Dedifferentiated amniotic fluid mesenchymal stem cell (primary cell): ENCODE data around the gene BST1.
A peak's percentile ranks its signal among the peaks of the same experiment; 100 is the strongest.

Experiments
- DNase-seq: peaks from one replicate; pipeline ENCODE4 v3.0.0-alpha.2; 2016; ENCODE audit errors: extremely low spot score

The BST1 gene

GRCh38 chr4:15676899-15677298 lies 26.0 kb upstream of the BST1 start:
- DNase-seq = no peak

GRCh38 chr4:15677507-15677988 lies 25.3 kb upstream of the BST1 start:
- DNase-seq = no peak

- no peak for DNase-seq
These were observed 21.8 kb upstream of the BST1 start for GRCh38 chr4:15681067-15681371.

- peak; percentile 98 for DNase-seq
These were observed 21.3 kb upstream of the BST1 start, which contains the start of gene FAM200B for GRCh38 chr4:15681372-15682241. FAM200B (plus strand) TSS chr4:15681827; CDS start chr4:15686978, 5,151 bp downstream.

DNA sequence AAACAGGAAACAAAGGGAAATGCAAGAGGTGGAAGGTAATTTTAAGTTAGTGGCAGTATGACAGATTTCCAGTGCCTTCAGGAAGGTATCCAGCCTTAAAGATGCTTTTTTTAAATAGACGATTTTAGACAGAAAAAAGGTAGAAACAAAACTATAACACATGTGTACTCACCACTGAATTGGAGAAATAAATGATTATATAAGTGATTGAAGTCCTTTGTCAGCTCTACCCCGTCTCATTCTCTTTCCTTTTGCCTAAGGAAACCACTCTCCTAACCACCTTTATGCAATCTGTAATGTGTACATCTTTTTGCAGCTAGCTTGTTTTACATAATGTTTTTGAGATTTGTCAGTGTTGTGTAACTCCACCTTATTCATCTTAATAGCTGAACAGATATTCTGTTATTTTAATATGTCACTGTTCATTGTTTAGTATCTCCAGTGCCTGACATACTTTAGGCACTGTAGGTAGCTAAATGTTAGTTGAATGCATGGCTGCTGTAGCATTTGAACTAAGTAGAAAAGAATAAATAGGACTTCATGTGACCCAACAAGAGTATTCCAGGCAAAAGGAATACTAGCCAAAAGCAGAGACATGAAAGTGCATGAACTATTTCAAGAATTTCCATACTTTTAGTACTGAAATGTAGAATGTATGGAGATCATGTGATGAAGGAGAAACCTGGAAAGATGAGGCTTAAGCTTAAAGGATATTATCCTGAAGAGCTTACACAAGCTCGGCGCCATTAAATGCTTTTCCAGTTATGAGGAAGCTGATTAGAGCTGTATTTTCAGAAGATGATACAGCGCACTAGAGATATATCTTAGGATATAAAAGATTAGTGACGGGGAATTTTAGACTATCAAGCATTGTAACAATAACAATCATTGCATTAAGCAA lies 20.4 kb upstream of the BST1 start:
- DNase-seq = no peak

- no peak for DNase-seq
These were observed 19.7 kb upstream of the BST1 start for GRCh38 chr4:15683143-15683495.

- no peak for DNase-seq
These were observed 18.4 kb upstream of the BST1 start for GRCh38 chr4:15684498-15684897.

DNA sequence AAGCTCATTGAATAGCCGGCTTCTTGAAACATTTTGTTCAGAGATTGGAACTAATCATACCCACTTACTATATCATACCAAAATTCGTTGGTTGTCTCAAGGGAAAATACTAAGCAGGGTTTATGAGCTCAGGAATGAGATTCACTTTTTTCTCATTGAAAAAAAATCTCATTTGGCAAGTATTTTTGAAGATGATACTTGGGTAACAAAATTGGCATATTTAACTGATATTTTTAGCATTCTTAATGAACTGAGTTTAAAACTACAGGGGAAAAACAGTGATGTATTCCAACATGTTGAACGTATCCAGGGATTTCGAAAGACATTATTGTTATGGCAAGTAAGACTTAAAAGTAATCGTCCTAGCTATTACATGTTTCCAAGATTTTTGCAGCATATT lies 14.8 kb upstream of the BST1 start:
- no peak for DNase-seq

- no peak for DNase-seq
These were observed 13.3 kb upstream of the BST1 start for GRCh38 chr4:15689540-15689939.

DNA sequence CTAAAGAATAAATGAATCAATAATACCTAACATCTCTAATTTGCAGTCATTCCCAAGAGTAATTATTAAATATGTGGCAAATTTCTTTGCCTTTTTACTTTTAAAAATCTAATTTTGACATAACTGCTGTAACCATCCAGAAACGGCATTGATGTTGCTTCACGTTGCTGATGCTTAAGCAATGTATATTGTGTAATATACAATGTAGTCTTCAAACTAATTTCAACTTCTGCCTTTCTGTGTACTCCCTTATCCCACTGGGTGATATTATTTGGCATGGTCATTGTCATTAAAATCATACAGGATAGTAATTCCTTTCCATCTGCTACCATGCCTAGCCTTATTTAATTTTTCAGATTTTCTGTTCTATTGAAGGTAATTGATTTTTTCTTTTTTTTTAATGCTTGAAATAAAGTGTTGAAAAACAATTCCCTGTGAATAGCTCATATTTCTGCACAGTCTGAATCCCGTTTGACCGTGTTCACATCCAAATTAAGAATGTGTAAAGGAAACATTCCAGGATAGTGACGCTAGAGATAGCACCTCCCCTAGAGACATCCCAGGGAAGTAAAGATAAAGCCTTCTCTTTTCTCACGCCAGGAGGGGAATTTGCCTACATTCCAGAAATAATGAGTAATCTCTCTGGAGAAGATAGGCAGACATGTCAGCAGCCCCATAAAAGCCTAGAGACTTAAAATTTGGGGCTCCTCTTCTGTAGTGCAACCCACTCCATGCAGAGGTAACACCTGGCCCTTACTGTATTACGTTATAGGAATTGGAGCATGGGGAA lies 12.7 kb upstream of the BST1 start:
- peak; percentile 89 for DNase-seq

DNA sequence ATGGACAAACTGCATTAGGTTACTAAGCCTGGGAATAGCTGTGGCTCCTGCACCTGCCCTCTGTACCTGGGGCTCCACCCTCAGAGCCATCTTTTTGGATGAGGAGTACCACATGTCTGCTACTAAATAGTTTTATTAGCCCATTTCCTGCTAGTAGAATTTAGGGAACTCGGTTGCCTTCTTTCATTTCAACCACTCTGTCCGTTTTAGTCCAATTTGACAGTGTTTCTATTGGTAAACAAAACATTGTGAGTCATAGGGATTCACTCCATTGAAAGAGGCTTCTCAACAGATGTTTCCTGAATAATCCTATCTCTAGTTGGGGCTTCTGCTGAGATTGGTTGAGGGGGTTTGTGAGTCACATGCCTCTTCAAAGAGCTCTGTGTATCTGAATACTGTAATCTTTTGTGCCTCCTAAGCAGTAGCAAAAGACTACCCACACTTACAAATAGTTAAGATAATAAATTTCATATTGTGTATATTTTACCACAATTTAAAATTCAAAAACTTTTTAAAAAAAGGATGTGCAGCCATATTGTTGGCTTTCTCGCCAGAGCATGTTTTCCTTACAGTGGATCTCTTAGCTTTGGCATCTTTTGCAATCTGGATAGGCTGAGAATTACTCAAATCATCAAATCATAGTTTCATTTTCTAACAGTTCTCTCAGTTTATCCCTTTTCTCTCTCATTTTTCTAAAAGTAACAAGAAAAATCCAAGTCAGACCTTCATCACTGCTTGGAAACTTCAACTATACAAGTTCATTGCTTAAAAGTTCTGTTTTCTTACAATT lies 11.3 kb upstream of the BST1 start:
- peak; percentile 46 for DNase-seq

- DNase-seq = no peak
These were observed 10.3 kb upstream of the BST1 start for GRCh38 chr4:15692602-15693001.

- no peak for DNase-seq
These were observed 8.4 kb upstream of the BST1 start for GRCh38 chr4:15694431-15694830.

- no peak for DNase-seq
These were observed 7.6 kb upstream of the BST1 start for GRCh38 chr4:15695240-15695699.

GRCh38 chr4:15695729-15696128 lies 7.1 kb upstream of the BST1 start:
- no peak for DNase-seq

DNA sequence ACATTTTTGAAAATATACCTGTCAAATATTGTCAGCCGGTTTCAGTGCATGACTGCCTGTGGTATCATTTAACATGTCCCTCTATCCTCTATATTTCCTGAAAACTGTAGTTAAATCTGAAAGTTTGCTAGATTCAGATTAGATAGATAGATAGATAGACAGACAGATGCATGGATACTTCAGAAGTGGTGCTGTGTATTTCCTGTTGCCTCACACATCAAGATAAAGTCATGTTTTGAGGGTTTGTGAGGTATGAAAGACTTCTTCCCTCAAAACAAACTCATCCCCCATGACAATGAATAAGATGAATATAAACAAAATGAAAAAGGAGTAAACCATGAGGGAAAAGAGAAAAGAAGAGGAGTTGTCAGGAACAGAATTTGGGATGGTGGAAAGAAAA lies 6.0 kb upstream of the BST1 start:
- no peak for DNase-seq

- DNase-seq = no peak
These were observed 574 bp downstream of the BST1 start for GRCh38 chr4:15703439-15703838.

DNA sequence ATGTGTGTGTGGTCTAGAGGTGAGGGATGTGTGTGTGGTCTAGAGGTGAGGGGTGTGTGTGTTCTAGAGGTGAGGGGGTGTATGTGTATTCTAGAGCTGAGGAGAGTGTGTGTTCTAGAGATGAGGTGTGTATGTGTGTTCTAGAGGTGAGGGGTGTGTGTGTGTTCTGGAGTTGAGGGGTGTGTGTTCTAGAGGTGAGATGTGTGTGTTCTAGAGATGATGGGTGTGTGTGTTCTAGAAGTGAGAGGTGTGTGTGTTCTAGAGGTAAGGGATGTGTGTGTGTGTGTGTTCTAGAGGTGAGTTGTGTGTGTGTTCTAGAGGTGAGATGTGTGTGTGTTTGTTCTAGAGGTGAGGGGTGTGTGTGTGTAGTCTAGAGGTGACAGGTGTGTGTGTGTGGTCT lies 1.3 kb downstream of the BST1 start:
- DNase-seq = no peak

- DNase-seq = no peak
These were observed 3.9 kb downstream of the BST1 start for GRCh38 chr4:15706646-15707362.

DNA sequence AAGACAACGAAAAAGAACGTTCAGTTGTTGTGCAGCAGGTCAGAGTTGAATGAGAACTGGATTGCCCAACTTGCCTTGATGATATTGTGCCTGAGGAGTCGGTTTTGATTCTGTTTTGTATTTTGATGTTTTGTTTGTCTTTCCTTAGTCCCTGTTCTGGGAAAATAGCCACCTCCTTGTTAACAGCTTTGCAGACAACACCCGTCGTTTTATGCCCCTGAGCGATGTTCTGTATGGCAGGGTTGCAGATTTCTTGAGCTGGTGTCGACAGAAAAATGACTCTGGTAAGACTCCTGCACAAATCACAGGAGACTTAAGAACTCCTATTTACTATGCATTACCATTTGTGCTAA lies 4.5 kb downstream of the BST1 start:
- DNase-seq = no peak

- no peak for DNase-seq
These were observed 8.9 kb downstream of the BST1 start for GRCh38 chr4:15711762-15712161.
